Pons (tissue), 1 donor: Measurements from ENCODE around the gene PITRM1.
A peak's percentile ranks its signal among the peaks of the same experiment; 100 is the strongest.

Source experiments
- DNase-seq: peaks from one replicate; pipeline ENCODE4 v3.0.0-alpha.2; 2016; ENCODE audit warnings: low spot score

PITRM1 gene

GRCh38 chr10:3100856-3101640 lies 71.5 kb downstream of the PITRM1 start:
- DNase-seq = no peak

DNA sequence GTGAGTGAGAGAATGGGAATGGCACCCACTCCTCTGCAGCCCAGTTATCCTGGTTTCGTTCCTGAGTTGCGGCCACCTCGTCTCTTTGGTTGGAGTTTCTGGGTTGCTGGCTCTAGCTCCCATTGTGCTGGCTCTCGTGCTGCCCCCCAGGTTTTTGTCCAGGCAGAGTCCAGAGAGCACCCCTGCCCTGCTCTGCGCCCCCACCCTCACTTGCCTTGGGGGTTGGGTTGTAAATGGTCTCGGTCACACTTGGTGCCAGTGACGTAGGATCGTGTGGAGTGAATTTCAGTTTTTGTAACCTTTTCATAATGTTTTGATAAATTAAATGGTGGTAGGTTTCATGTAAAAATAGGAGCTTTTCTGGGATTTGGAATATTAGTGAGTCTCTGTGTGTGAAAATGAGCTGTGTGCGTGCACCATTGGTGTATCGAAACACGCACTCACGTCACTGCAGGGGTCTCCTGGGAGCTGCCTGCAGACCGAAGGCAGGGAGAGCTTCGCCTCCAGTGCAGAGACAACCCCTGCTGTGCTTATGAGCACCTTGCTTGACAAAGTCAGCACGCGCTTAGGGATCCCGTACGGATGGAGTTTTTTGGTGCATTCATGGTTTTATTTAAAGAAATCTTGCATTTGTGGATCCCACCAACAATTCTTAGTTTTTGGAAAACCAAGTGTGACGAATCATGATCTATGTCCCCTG lies 72.3 kb downstream of the PITRM1 start:
- DNase-seq = no peak

GRCh38 chr10:3099291-3100092 lies 73.1 kb downstream of the PITRM1 start:
- no peak for DNase-seq

GRCh38 chr10:3098689-3099088 lies 73.9 kb downstream of the PITRM1 start:
- no peak for DNase-seq

GRCh38 chr10:3097160-3097559 lies 75.4 kb downstream of the PITRM1 start:
- no peak for DNase-seq

- no peak for DNase-seq
These were observed 76.4 kb downstream of the PITRM1 start for GRCh38 chr10:3096149-3096548.

- no peak for DNase-seq
These were observed 77.0 kb downstream of the PITRM1 start for GRCh38 chr10:3095373-3096139.

DNA sequence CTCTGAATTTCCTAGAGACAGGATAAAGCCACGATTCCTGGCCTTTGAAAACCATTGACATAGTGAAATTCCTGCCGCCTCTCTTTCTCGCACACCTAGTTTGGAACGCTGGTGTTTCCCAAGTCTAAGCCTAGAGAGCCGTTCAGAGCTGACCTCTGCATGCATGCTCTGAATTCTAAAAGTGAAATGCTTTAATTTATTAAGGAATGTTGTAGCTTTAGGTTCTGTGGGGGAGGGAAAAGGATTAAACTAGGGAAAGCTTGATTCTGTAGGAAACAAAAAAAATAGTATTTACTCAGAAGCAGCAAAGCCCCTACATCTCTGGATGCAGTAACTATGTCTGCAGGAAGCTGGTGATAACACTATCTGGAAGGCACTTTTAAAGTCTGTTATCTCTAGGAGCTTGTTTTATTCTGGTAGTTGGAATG lies 78.0 kb downstream of the PITRM1 start:
- no peak for DNase-seq

- no peak for DNase-seq
These were observed 78.6 kb downstream of the PITRM1 start for GRCh38 chr10:3093996-3094395.

GRCh38 chr10:3091921-3092320 lies 80.7 kb downstream of the PITRM1 start:
- no peak for DNase-seq

DNA sequence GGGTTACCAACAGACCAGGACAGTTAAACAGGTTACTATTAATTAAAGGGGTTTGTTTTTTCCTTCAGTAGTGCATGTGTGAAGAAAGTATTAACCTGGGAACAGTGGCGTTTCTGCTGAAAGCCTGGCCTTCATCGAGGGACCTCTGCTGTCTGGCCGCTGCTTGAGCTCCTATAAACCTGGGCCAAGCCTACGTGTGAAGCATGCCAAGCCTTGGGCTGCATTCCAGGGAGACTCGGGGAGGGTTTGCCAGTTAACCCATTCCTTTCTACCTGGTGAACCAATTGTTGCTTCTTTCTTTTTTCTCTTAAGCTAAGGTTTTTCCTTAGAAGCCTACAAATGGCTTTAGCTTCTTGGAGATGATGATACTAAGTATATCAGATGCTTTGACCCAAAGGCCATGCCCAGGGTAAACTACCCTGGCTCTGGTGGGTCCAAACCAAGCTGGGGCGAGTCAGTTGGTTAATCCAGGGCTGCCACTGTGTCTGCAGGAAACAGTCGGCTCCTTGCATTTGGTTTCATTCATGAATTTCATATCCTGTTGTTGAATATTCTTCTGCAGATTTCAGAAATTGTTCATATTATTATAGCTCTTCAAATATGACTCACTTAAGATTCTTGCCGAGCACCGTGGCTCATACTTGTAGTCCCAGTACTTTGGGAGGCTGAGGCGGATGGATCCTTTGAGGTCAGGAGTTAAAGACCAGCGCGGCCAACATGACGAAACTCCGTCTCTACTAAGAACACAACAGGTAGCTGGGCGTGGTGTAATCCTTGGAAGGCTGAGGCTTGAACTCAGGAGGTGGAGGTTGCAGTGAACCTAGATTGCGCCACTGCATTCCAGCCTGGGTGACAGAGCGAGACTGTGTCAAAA lies 81.4 kb downstream of the PITRM1 start:
- DNase-seq = peak; percentile 46

DNA sequence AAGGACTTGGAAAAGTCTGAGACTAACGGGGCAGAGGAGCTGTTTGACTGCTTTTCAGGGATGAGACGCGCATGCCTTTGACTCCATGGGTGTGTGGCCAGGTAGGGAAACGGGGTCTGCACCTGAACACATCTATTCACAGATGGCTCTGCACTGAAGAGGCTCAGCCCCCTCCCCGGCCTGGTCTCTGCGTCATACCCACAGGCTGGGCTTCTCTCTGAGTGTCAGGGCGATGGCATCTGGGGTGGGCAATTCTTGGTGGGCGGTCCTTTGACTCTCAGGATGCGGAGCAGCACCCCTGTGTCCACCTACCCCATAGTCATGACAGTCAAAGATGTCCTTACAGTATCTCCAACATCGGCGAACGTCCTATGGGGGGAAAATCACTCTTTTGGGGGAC lies 82.2 kb downstream of the PITRM1 start:
- DNase-seq = no peak
